Gastrocnemius medialis (tissue), 4 donors: ENCODE results near the gene FADD. TPM values are rescaled to one million over a fixed set of nuclear protein-coding genes. Genes with fewer than 3 reads are reported as not detected.
A peak's percentile ranks its signal among the peaks of the same experiment; 100 is the strongest.

ENCODE experiments used
- ATAC-seq, 2 donors: fragments of 150-250 bp; one replicate each; pipeline ENCODE4 v1.9.1; 2016
- DNase-seq, 2 donors: peaks; one replicate each; pipeline ENCODE4 v3.0.0-alpha.2; 2019
- H3K27ac ChIP-seq, 4 donors: fragments of 200-600 bp; sonication (generic); 1 replicate in 1 of 4; 2 replicates in 3 of 4; pipeline ENCODE4 v1.5.1; 2016 to 2018; ENCODE audit warnings: mild to moderate bottlenecking in 2 of 4, moderate library complexity in 1 of 4
- H3K27me3 ChIP-seq, 3 donors: fragments of 200-600 bp; sonication (generic) in 2 of 3; 1 replicate in 1 of 3; 2 replicates in 2 of 3; pipeline versions ENCODE4 v1.5.1 to v1.6.0; 2016 to 2019; ENCODE audit warnings: mild to moderate bottlenecking in 1 of 3, moderate library complexity in 1 of 3
- H3K36me3 ChIP-seq, 2 donors: fragments of 200-600 bp; sonication (generic) in 1 of 2; one replicate each; pipeline ENCODE4 v1.5.1; 2017 to 2018
- H3K4me1 ChIP-seq, 2 donors: fragments of 200-600 bp; sonication (generic) in 1 of 2; one replicate each; pipeline ENCODE4 v1.5.1; 2016 to 2017; ENCODE audit warnings: mild to moderate bottlenecking in 2 of 2
- H3K4me3 ChIP-seq, 4 donors: fragments of 200-600 bp; sonication (generic) in 3 of 4; 1 replicate in 1 of 4; 2 replicates in 3 of 4; pipeline ENCODE4 v1.5.1; 2016 to 2019; ENCODE audit warnings: mild to moderate bottlenecking in 2 of 4
- H3K9me3 ChIP-seq, 3 donors: fragments of 200-600 bp; sonication (generic) in 2 of 3; 1 replicate in 1 of 3; 2 replicates in 2 of 3; pipeline ENCODE4 v1.5.1; 2016 to 2019
- CTCF ChIP-seq, 5 experiments: fragments of 450-650 bp in 3 of 5; fragments of 200-600 bp in 2 of 5; sonication (generic) in 2 of 5; IDR thresholded peaks in 4 of 5; conservative IDR thresholded peaks in 1 of 5; 1 replicate in 4 of 5; 2 replicates in 1 of 5; pipeline ENCODE4 v1.5.1; 2016 to 2019; ENCODE audit warnings: antibody characterized with exemption in 5 of 5, mild to moderate bottlenecking in 3 of 5, moderate library complexity in 3 of 5
- POLR2A ChIP-seq, 2 donors: fragments of 450-650 bp; IDR thresholded peaks; one replicate each; pipeline ENCODE4 v1.6.1; 2017; ENCODE audit warnings: antibody characterized with exemption in 2 of 2, mild to moderate bottlenecking in 2 of 2, moderate library complexity in 2 of 2
- in situ Hi-C, 4 donors: fragments of 200-750 bp; cut with MboI; loops; one replicate each; pipeline versions ENCODE4 v1.15.0 to v1.8.0; 2017; ENCODE audit warnings: low sequenced_read_pairs in 4 of 4
- intact Hi-C: fragments of 100-400 bp; cut with DNase I; formaldehyde crosslinking; loops from one replicate; pipeline ENCODE4 v1.15.1; 2023; ENCODE audit warnings: low total_unique reads
- total RNA-seq, 4 donors: library from RNA; depleted of rRNA; stranded (reverse); fragments of >200 nt; gene quantifications; one replicate each; pipeline versions ENCODE4 v1.1.0 to v1.2.3, GENCODE V29; 2016

Gene FADD
- total RNA-seq, 4 donors from 2014 or later = 6.9 to 17.3 (median 10.4) TPM

DNA sequence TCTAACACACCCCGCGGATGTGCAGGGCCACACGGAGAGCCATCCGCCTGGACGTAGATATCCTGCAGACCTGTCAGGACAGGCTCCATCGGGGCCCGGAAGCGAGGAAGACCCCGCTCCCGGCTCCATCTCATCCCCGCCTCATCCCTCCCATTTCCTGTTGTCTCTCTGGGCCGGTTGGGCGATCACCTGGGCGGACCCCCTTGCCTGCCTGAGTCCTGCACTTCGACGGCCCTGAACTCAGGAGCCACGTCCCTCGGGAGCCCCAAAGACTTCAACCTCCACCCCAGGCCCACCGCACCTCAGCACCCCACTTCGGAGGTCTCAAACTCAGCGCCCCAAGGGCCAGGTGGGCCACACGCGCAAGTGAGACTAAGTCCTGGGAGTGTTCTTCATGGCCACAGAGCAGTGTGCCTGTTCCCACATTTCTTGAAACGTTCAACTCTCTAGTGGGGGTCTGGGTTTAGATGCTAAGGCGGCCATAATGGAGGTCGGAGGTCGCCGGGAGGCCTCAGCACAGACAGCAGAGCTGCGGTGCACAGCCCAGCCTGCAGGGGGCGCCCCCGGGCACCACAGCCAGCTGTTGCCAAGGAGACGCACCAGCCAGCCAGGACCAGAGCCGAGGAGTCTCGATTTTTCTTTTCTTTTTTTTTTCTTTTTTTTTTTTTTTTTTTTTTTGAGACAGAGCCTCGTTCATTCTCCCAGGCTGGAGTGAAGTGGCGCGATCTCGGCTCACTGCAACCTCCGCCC is 26.0 kb upstream of the FADD start:
- Histone ChIP-seq H3K27ac (no peak overlapping the region), H3K9me3 (no peaks in the 10 kb centered on the region), H3K4me3 (no peak overlapping the region), H3K36me3 (no peaks in the 10 kb centered on the region), H3K27me3 (no peaks in the 10 kb centered on the region), H3K4me1 (no peaks in the 10 kb centered on the region)
- DNase-seq = no peak
- TF ChIP-seq CTCF (IDR thresholded peaks at IDR 0.05 in 4 of 5, conservative IDR thresholded peaks at IDR 0.05 in 1 of 5) = peak in 3 of 5 experiments; percentile 10 to 38 (median 28)
- TF ChIP-seq POLR2A (IDR thresholded peaks at IDR 0.05) = no peak
- in situ Hi-C loops = loop anchor here in 1 of 4 donors (10.0 kb wide), 1 partner anchor 252 kb away; no protein-coding TSS in a partner anchor
- no peak for ATAC-seq
- intact Hi-C loops = no loop called here

DNA sequence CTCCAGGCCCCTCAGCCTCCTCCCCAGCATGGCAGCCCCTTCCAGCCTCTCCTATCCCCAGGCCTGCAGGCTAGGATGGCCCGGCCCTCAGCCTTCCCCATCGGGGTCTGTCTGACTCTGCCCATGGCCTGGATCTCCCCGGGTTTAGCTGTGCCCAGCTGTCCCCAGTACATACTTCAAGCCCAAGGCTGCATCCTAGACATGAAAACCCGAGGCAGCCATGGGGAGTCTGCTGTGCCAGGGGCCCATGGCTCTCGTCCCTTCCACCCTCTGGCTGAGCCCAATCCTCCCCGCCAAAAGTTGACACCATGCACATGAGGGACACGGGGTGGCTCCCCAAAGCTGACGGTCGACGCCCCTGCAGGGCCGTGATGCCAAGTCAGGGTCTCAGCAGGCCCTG is 22.2 kb upstream of the FADD start:
- in situ Hi-C loops = no loop called here
- H3K4me3 ChIP-seq = no peak overlapping the region
- TF ChIP-seq POLR2A (IDR thresholded peaks at IDR 0.05) (no peak), CTCF (IDR thresholded peaks at IDR 0.05 in 4 of 5, conservative IDR thresholded peaks at IDR 0.05 in 1 of 5) (no peak)
- H3K27ac ChIP-seq = no peak overlapping the region
- H3K36me3 ChIP-seq = no peaks in the 10 kb centered on the region
- intact Hi-C loops = no loop called here
- no peaks in the 10 kb centered on the region for H3K9me3 ChIP-seq
- no peak for ATAC-seq
- H3K4me1 ChIP-seq = no peaks in the 10 kb centered on the region
- DNase-seq = no peak
- no peaks in the 10 kb centered on the region for H3K27me3 ChIP-seq

GRCh38 chr11:70182266-70182665 is 20.8 kb upstream of the FADD start:
- H3K4me1 ChIP-seq = no peaks in the 10 kb centered on the region
- no peaks in the 10 kb centered on the region for H3K27me3 ChIP-seq
- no peak overlapping the region for H3K4me3 ChIP-seq
- H3K9me3 ChIP-seq = no peaks in the 10 kb centered on the region
- no peak for DNase-seq
- ATAC-seq = no peak
- H3K27ac ChIP-seq = no peak overlapping the region
- intact Hi-C loops (no loop called here), in situ Hi-C loops (no loop called here)
- no peaks in the 10 kb centered on the region for H3K36me3 ChIP-seq
- TF ChIP-seq CTCF (IDR thresholded peaks at IDR 0.05 in 4 of 5, conservative IDR thresholded peaks at IDR 0.05 in 1 of 5) = no peak
- no peak for TF ChIP-seq POLR2A (IDR thresholded peaks at IDR 0.05)

DNA sequence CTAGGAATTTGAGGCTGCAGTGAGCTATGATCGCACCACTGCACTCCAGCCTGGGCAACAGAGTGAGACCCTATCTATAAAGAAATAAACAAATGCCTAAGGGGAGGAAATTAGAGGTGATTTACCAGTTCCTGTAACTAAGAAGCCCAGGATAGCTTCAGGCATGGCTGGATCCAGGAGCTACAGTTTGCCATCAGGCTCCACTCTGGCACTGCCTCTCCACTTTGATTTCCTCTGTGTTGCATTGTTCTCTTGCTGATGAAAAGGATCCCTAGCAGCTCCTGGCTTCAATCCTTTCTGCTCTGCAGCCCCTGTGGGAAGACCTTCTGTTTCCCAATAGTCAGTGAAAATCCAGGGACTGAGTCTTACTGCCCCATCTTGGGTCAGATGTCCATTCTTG is 20.1 kb upstream of the FADD start:
- in situ Hi-C loops = no loop called here
- no peak for TF ChIP-seq CTCF (IDR thresholded peaks at IDR 0.05 in 4 of 5, conservative IDR thresholded peaks at IDR 0.05 in 1 of 5)
- TF ChIP-seq POLR2A (IDR thresholded peaks at IDR 0.05) = no peak
- ATAC-seq = no peak
- no peaks in the 10 kb centered on the region for H3K36me3 ChIP-seq
- H3K27ac ChIP-seq = no peak overlapping the region
- intact Hi-C loops = no loop called here
- no peak for DNase-seq
- no peaks in the 10 kb centered on the region for H3K27me3 ChIP-seq
- H3K9me3 ChIP-seq = no peaks in the 10 kb centered on the region
- H3K4me3 ChIP-seq = no peak overlapping the region
- no peaks in the 10 kb centered on the region for H3K4me1 ChIP-seq
